ENCODE results near the gene STAB2. TPM values are rescaled to one million over a fixed set of nuclear protein-coding genes. Genes with fewer than 3 reads are reported as not detected.
"Not testable (repeated sequence)": the region's sequence is repeated elsewhere in the genome, so short reads cannot be mapped to it uniquely, and the experiment has no call there.

Gene STAB2
- total RNA-seq, 8 experiments from 2014 or later, result 0.21 TPM; not detected in 7

DNA sequence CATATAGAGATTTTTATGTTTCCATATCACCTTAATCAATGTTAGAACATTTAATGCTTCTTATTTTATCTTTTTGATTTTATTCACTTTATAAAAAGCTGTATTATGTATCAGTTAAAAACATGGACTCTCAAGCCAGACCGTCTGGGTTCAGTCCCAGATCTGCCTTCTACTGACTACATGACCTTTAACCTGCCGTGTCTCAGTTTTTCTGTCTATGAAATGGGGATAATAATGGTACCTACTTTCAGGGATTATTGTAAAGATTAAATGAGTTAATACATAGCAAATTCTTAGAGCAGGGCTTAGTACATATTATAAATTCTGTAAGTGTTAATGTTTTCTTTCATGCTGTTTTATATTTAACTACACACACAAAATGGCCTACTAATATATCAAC lies 50.4 kb downstream of the STAB2 start:
- no peak for ATAC-seq (replicated peaks in 6 of 8)
- no peak overlapping the region for H3K27ac ChIP-seq
- no peak overlapping the region for H3K4me3 ChIP-seq
- in situ Hi-C loops (cut with MboI; ENCODE audit: low pct_unique_long_range_greater_than_20kb in 2 of 9, low sequenced_read_pairs in 9 of 9, unreplicated experiment in 9 of 9), result no loop called here
- H3K4me1 ChIP-seq (replicated peaks in 1 of 2), result no peaks in the 10 kb centered on the region
- WGBS, 10 experiments, result 0 to 93% (median 83%) methylated on average over 1 to 2 of the region's 2 CpGs; no CpG with 5 or more reads in 3 of the 10 experiments

DNA sequence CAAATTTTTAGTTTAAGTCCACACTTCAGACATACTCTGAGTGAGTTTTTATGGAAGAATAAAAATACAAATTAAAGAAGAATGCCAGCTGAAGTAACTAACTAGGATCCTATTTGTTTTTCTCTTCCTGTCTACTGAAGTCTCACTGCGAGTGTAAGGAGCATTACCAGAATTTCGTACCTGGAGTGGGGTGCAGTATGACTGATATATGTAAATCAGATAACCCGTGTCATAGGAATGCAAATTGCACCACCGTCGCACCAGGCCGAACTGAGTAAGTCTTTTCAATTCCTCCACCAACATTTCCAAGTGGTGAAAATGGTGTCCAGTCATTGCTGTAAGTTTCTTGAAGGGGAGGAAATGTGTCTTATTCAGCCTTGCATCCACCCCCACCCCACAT lies 52.9 kb downstream of the STAB2 start:
- WGBS, 10 experiments, result 33 to 93% (median 80%) methylated on average over 1 to 6 of the region's 6 CpGs; no CpG with 5 or more reads in 2 of the 10 experiments
- Histone ChIP-seq H3K4me1 (replicated peaks in 1 of 2) (no peaks in the 10 kb centered on the region), H3K27ac (no peak overlapping the region), H3K4me3 (no peak overlapping the region)
- in situ Hi-C loops (cut with MboI; ENCODE audit: low pct_unique_long_range_greater_than_20kb in 2 of 9, low sequenced_read_pairs in 9 of 9, unreplicated experiment in 9 of 9), result no loop called here
- no peak for ATAC-seq (replicated peaks in 6 of 8)

DNA sequence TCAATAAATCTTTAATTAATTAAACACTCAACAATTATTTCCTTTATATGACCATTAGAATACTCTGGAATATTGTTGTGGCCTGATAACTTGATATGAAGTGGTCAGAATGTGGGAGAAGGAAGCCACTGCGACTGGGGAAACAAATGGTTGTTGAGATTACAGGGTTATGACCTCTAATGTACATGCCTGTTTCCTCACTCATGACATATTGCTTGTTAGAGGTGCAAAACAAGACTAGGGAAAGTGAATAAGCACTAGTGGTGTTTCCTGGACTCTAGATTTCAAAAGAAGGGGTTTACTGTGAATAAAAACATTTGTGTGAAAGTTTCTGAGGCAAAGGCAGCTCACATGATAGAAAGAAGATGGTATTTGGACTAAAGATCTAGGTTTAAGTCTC lies 53.3 kb downstream of the STAB2 start:
- Histone ChIP-seq H3K4me1 (replicated peaks in 1 of 2) (no peaks in the 10 kb centered on the region), H3K4me3 (no peak overlapping the region), H3K27ac (no peak overlapping the region)
- no peak for ATAC-seq (replicated peaks in 6 of 8)
- in situ Hi-C loops (cut with MboI; ENCODE audit: low pct_unique_long_range_greater_than_20kb in 2 of 9, low sequenced_read_pairs in 9 of 9, unreplicated experiment in 9 of 9), result no loop called here
- 0 to 63% (median 0%) methylated on average over 1 of the region's 1 CpG; no CpG with 5 or more reads in 4 of the 10 experiments for WGBS, 10 experiments

DNA sequence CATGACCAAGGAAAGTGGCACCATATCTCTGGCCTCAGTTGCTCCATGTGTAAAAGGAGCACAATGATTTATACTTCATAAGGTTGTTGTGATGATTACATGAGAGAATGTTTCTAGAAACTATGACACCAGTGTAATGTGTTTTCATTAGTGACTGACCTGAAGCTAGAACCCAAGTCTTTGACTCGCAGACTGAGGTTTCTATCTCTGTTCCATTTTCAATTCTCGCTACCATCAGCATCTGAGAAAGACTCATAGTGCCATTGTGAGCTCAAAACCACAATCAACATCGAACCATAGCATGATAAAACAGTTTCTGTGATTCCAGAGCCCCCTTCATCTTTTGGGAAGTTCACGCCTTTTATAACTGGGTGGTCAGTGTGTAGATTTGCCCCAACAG lies 53.8 kb downstream of the STAB2 start:
- Histone ChIP-seq H3K27ac (no peak overlapping the region), H3K4me1 (replicated peaks in 1 of 2) (no peaks in the 10 kb centered on the region), H3K4me3 (no peak overlapping the region)
- 0 to 90% (median 71%) methylated on average over 1 to 4 of the region's 4 CpGs; no CpG with 5 or more reads in 1 of the 10 experiments for WGBS, 10 experiments
- in situ Hi-C loops (cut with MboI; ENCODE audit: low pct_unique_long_range_greater_than_20kb in 2 of 9, low sequenced_read_pairs in 9 of 9, unreplicated experiment in 9 of 9), result no loop called here
- ATAC-seq (replicated peaks in 6 of 8), result no peak

DNA sequence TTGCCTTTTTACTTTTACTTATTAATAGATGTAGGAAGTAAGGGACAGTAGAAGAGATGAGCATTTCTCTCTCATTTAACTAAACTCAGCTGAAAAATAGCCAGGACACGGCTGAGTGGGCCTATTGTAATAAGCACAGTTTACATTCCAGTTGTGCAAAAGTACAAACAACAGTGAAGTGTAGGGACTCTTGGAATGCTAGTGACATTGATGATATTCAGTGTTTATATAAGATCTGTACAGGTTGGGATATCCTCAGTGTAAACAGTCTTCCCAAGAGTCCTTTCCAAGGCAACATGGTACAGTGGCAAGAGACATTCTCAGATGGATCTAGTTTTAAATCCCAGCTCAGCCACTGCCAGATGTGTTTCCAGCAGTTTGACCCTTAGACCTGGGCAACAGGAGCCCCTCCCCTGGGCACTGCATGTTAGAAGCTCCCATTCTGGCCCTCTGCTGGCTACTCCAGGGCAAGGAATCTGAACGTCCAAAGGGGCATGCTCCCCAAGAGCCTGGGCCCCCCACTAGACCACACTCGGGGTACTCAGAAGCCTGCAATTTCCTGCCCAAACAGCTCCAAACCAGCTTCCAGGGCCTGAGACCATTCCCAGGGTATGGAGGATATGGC lies 55.3 kb downstream of the STAB2 start:
- no peak for ATAC-seq (replicated peaks in 6 of 8)
- in situ Hi-C loops (cut with MboI; ENCODE audit: low pct_unique_long_range_greater_than_20kb in 2 of 9, low sequenced_read_pairs in 9 of 9, unreplicated experiment in 9 of 9), result no loop called here
- 5 to 74% (median 28%) methylated on average over 1 to 3 of the region's 3 CpGs; no CpG with 5 or more reads in 3 of the 10 experiments for WGBS, 10 experiments
- Histone ChIP-seq H3K27ac (no peak overlapping the region), H3K4me3 (no peak overlapping the region), H3K4me1 (replicated peaks in 1 of 2) (no peaks in the 10 kb centered on the region)

DNA sequence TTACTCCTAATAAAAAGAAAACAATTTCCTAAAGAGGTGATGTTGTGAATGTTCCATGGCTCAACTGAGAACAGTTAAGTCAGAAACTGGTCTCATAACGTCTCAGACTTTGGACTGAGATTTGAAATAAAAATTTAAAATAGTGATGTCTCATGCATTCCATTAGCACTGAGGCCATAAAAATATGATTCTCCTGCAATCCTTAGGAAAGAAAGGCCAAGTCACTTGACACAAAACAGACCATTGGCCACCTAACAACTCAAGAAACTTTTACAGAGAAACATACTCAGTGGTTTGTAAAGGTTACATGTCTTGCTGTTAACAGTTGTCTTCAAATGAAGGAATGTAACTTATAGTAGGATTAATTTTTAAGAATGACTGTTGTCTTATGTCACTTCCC lies 58.1 kb downstream of the STAB2 start:
- Histone ChIP-seq H3K4me1 (replicated peaks in 1 of 2) (no peaks in the 10 kb centered on the region), H3K4me3 (no peak overlapping the region), H3K27ac (no peak overlapping the region)
- in situ Hi-C loops (cut with MboI; ENCODE audit: low pct_unique_long_range_greater_than_20kb in 2 of 9, low sequenced_read_pairs in 9 of 9, unreplicated experiment in 9 of 9), result no loop called here
- WGBS, 10 experiments, result 0 to 80% (median 35%) methylated on average over 1 of the region's 1 CpG; no CpG with 5 or more reads in 4 of the 10 experiments
- no peak for ATAC-seq (replicated peaks in 6 of 8)

DNA sequence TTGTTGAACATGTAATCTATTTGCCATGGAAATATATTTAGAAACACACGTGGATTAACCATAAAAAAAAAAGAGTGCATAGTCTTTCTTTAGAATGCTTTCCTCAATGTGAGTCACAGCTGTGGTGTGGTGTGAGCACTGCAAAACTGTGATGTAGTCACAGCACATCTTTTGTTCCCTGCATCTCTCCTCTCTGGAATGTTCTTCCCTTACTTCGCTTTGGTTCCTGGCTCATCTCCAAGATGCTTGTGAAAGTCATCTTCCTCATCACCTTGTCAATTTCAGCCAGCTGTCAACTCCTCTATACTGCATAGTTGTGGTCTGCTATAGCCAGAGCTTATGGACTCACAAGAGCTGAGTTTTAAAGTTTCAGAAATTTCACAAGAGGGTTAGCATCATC lies 60.2 kb downstream of the STAB2 start:
- 0 to 92% (median 20%) methylated on average over 1 to 2 of the region's 2 CpGs; no CpG with 5 or more reads in 1 of the 10 experiments for WGBS, 10 experiments
- in situ Hi-C loops (cut with MboI; ENCODE audit: low pct_unique_long_range_greater_than_20kb in 2 of 9, low sequenced_read_pairs in 9 of 9, unreplicated experiment in 9 of 9), result no loop called here
- Histone ChIP-seq H3K4me1 (replicated peaks in 1 of 2) (no peaks in the 10 kb centered on the region), H3K4me3 (no peak overlapping the region), H3K27ac (no peak overlapping the region)
- peak in 3 of 8 experiments; percentile 53 to 82 (median 71) for ATAC-seq (replicated peaks in 6 of 8)

DNA sequence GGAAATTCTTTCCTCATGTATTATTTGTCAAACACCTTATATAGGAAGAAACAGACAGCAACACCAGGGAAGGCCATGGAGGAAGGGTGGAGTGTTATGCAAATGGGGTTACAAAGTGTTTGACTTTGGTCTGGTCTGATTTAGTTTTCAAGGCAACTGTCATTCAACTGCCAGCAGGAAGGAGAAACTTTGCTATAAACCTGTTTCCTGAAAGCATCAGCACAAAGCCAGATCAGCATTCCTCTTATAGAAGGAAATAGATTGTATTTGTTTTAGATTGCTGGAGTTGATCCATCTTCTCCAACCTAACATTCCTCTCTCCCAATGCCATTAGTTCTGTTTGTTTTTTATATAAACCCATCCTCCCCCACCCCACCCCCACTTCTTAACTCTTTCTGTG lies 65.7 kb downstream of the STAB2 start:
- Histone ChIP-seq H3K27ac (no peak overlapping the region), H3K4me3 (no peak overlapping the region), H3K4me1 (replicated peaks in 1 of 2) (no peaks in the 10 kb centered on the region)
- in situ Hi-C loops (cut with MboI; ENCODE audit: low pct_unique_long_range_greater_than_20kb in 2 of 9, low sequenced_read_pairs in 9 of 9, unreplicated experiment in 9 of 9), result no loop called here
- peak in 2 of 8 experiments; percentile 22 to 30 for ATAC-seq (replicated peaks in 6 of 8)

DNA sequence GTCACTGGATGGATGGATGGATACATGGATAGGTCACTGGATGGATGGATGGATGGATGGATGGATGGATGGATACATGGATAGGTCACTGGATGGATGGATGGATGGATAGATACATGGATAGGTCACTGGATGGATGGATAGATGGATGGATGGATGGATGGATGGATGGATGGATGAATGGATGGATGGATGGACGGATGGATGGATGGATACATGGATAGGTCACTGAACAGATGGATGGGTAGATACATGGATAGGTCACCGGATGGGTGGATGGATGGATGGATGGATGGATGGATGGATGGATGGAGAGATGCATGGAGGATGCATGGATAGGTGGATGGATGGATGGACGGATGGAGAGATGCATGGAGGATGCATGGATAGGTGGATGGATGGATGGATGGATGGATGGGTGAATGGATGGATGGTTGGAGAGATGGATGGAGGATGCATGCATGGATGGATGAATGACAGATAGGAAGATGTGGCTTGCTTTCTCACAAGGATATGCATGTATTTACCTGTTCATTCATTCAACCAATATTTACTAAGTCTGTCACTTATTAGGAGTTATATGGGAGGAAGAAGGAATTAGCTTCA lies 66.6 kb downstream of the STAB2 start:
- ATAC-seq (replicated peaks in 6 of 8); H3K27ac ChIP-seq; H3K4me1 ChIP-seq (replicated peaks in 1 of 2); H3K4me3 ChIP-seq; in situ Hi-C loops (cut with MboI; ENCODE audit: low pct_unique_long_range_greater_than_20kb in 2 of 9, low sequenced_read_pairs in 9 of 9, unreplicated experiment in 9 of 9): not testable (repeated sequence)
- WGBS, 10 experiments, result 4 to 93% (median 40%) methylated on average over 2 to 3 of the region's 3 CpGs; no CpG with 5 or more reads in 1 of the 10 experiments

DNA sequence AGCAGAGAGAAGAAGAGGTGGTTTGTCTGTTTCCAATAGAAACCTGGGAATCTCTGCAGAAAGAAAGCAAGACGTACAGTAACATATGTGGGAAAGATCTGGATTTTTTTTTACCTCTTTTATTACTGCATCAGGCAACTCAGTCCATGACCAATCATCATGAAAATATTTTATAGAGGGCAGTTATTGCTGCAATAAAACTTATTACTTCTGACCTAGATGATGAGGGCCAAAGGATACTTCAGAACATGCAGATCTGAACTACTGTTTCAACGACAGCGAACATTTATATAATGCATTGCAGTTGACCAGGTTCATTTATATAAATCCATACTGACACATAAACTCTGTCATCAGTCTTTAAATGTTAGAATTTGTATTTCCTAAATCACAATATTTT lies 67.7 kb downstream of the STAB2 start:
- in situ Hi-C loops (cut with MboI; ENCODE audit: low pct_unique_long_range_greater_than_20kb in 2 of 9, low sequenced_read_pairs in 9 of 9, unreplicated experiment in 9 of 9), result no loop called here
- ATAC-seq (replicated peaks in 6 of 8), result no peak

DNA sequence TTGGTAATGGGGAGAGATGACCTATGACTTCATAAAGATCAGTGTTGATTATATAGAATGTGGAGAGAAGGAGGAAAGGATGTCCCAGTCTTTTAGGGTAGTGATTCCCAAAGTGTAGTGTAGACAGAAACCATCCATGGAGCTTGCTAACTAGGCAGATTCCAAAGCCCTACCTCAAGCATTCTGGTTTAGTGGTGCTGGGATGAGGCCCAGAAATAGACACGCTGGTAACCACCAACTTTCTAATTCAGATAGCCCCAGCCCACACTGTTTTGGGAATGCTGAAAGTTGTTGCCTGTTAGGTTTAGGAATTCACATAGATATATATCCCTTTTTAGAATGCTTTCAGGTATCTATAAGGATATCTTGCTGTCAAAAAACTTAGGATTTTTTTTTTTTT lies 69.2 kb downstream of the STAB2 start:
- H3K4me1 ChIP-seq (replicated peaks in 1 of 2), result no peaks in the 10 kb centered on the region
- H3K27ac ChIP-seq, result no peak overlapping the region
- WGBS, 10 experiments, result 13 to 100% (median 73%) methylated on average over 1 of the region's 1 CpG; no CpG with 5 or more reads in 6 of the 10 experiments
- no peak overlapping the region for H3K4me3 ChIP-seq
- no peak for ATAC-seq (replicated peaks in 6 of 8)
- in situ Hi-C loops (cut with MboI; ENCODE audit: low pct_unique_long_range_greater_than_20kb in 2 of 9, low sequenced_read_pairs in 9 of 9, unreplicated experiment in 9 of 9), result no loop called here

More for the DNA sequence above, 67.7 kb downstream of the STAB2 start:
- H3K4me1 ChIP-seq (replicated peaks in 1 of 2), result no peaks in the 10 kb centered on the region
- H3K4me3 ChIP-seq, result no peak overlapping the region
- H3K27ac ChIP-seq, result no peak overlapping the region
- 0 to 100% (median 84%) methylated on average over 1 to 3 of the region's 3 CpGs for WGBS, 10 experiments

DNA sequence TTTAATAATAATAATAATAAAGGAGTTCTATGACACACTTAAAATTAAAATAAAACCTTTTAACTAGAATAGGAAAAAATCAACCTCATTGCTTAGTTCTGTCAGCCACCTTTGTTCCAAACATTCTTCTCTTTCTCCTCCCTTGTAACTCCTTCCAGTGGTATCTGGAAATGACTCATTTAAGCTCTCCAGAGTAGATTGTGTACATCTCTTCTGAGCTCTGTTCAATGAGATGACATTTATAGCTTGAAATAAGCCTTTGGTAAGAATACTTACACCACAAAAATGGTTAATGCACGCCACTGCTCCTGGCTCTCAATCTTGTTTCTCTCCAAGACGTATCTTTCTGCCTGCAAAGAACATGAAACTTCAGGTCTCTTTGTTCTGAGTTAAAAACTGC lies 70.3 kb downstream of the STAB2 start:
- no peak overlapping the region for H3K4me3 ChIP-seq
- H3K27ac ChIP-seq, result no peak overlapping the region
- in situ Hi-C loops (cut with MboI; ENCODE audit: low pct_unique_long_range_greater_than_20kb in 2 of 9, low sequenced_read_pairs in 9 of 9, unreplicated experiment in 9 of 9), result no loop called here
- no peaks in the 10 kb centered on the region for H3K4me1 ChIP-seq (replicated peaks in 1 of 2)
- no peak for ATAC-seq (replicated peaks in 6 of 8)
- WGBS, 10 experiments, result 0 to 76% (median 46%) methylated on average over 2 of the region's 2 CpGs; no CpG with 5 or more reads in 3 of the 10 experiments

DNA sequence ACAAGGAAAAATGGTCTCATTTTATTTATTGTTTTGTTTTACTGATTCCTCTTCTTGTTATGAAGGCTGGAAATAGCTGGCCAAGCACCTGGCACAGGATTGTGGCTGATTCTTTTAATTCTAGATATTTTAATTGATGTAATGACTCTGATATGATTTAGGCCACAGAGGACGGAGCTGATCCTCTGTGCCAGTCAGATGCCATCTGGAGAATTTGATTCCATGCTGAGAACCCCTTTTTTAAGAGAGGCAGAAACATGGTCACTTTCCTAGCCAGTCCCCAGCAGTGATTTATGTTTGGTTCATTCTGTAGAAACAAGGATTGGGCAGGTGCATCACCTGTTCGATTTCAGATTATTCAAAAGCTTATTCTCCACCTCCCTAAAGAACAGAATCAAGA lies 77.6 kb downstream of the STAB2 start:
- in situ Hi-C loops (cut with MboI; ENCODE audit: low pct_unique_long_range_greater_than_20kb in 2 of 9, low sequenced_read_pairs in 9 of 9, unreplicated experiment in 9 of 9), result no loop called here
- ATAC-seq (replicated peaks in 6 of 8), result no peak
- no peak overlapping the region for H3K27ac ChIP-seq
- H3K4me1 ChIP-seq (replicated peaks in 1 of 2), result peaks cover 3 to 4% of the 10 kb centered on the region in 2 donors
- 0 to 100% (median 63%) methylated on average over 1 to 2 of the region's 2 CpGs for WGBS, 10 experiments
- H3K4me3 ChIP-seq, result no peak overlapping the region

DNA sequence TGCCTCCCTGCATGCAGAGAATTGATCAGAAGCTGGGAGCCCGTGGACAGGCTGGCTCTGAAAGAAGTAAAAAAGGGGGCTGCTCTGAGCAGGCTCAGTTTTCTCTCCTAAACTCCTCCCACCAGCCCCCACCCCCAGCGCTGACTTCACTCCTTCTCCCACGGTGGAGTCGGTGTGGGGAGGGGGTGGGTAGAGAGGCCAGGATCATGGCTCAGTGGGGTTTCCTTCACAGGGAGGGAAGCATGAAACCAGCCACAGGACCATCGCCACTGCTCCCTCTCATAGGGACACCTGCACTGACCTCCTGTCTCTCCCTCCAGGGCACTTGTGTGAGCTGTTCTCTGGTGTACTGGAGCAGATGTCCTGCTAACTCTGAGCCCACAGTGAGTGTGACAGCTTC lies 78.9 kb downstream of the STAB2 start:
- no peak overlapping the region for H3K27ac ChIP-seq
- in situ Hi-C loops (cut with MboI; ENCODE audit: low pct_unique_long_range_greater_than_20kb in 2 of 9, low sequenced_read_pairs in 9 of 9, unreplicated experiment in 9 of 9), result no loop called here
- H3K4me1 ChIP-seq (replicated peaks in 1 of 2), result peaks cover 3 to 4% of the 10 kb centered on the region in 2 donors
- H3K4me3 ChIP-seq, result no peak overlapping the region
- peak in 4 of 8 experiments; percentile 26 to 57 (median 40) for ATAC-seq (replicated peaks in 6 of 8)
- 13 to 100% (median 40%) methylated on average over 1 of the region's 5 CpGs; no CpG with 5 or more reads in 7 of the 10 experiments for WGBS, 10 experiments

Data from motor neuron (in vitro differentiated cells).